HG03571 (cell line): ENCODE data around the gene P2RY11.

Experiments
- ATAC-seq: cut with Tn5 transposase; IDR thresholded peaks from one replicate; pipeline ENCODE4 v1.9.1; 2021; ENCODE audit not compliant: unreplicated experiment

Gene P2RY11, protein sequence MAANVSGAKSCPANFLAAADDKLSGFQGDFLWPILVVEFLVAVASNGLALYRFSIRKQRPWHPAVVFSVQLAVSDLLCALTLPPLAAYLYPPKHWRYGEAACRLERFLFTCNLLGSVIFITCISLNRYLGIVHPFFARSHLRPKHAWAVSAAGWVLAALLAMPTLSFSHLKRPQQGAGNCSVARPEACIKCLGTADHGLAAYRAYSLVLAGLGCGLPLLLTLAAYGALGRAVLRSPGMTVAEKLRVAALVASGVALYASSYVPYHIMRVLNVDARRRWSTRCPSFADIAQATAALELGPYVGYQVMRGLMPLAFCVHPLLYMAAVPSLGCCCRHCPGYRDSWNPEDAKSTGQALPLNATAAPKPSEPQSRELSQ

DNA sequence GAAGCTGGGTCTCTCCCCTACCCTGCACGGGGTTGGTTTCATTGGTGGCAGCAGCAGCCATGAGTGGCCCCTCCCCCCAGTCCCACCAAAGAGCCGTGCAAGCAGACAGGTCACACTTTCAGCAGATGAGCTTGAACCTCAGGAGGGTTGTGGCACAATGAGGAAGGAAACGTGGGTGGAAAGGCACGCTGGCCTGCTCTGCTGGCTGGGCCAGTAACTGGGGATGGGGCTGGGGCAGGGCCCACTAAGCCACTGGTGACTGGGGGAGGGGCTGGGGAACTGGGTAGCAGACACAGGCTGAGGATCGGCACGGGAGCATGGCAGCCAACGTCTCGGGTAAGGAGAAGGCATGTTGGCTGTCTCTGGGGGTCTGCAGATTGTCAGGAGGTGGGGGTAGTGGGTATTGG lies at the start of gene P2RY11:
Gene P2RY11, plus strand, starts transcription at position 289 of the 407 bp plus-strand sequence. Its CDS starts 29 bp downstream, at position 318.
- ATAC-seq: no peak

DNA sequence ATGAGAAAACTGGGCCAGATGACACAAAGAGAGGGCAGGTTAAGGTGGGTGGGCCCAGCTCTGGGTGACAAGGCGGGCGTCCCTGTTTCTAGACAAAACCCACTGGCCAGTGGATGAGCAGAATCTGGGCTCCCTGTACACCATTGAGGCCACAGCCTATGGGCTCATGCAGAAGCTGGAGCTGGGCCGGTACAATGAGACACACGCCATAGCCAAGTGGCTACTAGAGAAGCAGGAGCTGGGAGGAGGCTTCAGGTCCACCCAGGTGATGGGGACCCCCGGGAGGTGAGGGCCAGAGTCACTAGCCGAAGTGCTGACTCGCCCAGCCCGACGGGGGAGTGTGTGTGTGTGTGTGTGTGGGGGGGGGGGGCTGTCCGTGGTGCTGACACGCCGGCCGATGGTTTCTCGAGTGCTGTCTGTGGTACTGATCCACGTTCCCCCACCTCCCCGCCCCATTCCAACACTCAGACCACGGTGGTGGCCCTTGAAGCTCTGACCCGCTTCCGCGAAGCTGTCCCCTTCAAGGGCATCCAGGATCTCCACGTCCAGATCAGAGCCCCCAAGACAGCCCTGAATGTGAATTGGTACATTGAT lies 49.7 kb upstream of the P2RY11 start:
- no peak for ATAC-seq

DNA sequence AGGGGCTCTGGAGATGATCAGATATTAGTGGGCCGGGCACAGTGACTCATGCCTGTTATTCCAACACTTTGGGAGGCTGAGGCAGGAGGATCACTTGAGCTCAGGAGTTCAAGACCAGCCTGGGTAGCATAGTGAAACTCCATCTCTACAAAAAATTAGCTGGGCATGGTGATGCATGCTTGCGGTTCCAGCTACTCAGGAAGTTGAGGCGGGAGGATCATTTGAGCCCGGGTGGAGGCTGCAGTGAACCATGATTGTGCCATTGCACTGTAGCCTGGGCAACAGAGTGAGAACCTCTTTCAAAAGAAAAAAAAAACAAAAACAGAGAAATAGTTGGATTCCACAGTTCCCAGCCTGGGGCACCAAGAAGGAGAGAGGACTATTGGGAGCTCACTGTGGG lies 43.3 kb upstream of the P2RY11 start:
- ATAC-seq: no peak

DNA sequence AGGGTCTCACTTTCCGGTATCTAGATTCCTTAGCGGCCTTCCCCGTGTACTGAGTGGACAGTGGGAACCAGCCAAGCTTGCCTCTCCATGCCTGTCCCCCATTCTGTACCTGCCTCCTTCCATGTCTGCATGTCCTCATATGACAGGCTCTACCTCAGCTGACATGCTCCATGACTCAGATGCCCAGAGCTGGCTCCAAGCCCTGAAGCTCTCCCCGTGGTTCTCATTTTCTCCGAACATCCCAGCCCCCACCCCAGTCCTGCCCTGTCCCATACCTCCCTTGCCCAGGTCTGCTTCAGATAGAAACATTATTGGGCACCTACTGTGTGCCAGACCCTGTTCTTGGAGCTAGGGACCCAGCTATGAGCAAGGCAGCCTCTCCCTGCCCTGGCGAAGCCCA lies 42.4 kb upstream of the P2RY11 start:
- no peak for ATAC-seq

DNA sequence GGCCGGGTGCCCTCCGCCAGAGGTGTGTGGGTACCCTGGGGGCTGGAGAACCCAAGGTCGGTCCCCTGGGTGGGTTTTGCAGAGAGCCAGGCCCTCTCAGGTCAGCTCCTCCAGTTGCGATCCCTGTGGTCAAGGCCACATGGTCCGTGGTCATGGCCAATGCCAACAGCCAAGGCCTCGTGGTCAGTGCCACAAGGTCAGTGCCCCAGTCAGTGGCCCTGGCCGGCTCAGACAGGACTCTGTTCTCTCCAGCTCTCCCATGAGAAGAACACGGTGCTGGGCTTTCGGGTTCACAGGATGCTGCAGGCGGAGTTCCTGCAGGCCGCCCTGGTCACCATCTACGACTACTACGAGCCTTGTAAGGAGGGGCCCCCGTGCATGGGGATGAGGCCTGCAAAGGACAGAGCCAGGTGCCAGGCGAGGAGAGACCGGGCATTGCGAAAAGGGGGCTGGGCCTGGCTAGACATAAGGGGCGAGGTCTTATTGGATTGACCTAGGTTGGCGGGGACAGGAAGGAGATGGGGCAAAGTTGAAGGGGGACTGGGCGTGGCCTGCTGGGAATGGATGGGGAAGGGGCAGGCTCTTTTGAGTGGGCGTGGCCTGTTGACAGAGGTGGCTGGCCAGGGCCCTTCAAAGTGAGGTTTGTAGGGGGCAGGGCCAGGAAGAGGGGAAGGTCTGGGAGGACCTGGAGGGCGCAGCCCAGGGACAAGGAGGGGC lies 40.6 kb upstream of the P2RY11 start:
- ATAC-seq: no peak

DNA sequence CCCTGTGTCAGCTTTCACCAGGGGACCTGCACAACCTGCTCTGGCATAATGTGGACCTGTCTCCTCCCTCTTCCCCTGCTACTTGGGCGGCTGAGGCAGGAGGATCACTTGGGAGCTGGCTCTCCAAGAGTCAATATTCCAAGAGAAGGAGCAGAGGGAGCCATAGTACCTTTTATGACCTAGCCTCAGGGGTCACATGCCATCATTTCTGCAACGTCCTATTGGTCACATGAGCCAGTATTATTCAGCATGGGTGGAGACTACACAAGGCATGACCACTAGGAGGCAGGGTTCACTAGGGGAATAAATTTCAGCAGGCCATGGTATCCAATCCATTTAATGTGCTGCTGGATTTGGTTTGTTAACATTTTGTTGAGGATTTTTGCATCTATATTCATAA lies 37.3 kb upstream of the P2RY11 start:
- ATAC-seq: no peak

DNA sequence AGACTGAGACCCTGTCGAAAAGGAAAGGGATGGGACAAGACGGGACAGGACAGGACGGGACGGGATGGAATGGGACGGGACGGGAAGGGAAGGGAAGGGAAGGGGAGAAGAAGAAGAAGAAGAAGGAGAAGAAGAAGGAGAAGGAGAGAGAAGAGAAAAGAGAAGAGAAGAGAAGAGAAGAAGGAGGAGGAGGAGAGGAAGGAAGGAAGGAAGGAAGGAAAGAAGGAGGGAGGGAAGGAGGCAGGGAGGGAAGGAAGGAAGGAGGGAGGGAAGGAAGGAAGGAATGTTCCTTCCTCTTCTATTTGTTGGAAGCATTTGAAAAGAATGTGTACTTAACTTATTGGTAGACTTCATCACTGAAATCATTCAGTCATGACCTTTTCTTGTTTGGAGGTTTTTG lies 35.0 kb upstream of the P2RY11 start:
- no peak for ATAC-seq

DNA sequence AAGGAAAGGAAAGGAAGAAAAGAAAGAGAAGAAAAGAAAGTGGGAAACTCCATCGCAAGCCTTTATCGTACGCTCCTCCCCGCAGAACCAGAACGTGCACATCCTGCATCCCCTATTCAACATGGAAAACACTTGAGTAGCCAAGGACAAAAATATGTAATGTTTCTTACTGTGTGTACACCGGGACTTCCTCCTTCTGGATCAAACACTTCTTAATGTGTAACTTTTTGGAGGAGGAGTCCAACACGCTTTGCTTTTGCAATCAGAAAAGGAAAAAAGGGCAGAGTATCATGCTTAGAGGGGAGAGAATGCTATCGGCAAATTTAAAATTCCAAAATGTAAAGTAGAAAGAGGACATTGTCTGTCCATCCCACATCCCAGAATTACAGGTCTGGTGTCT lies 33.2 kb upstream of the P2RY11 start:
- no peak for ATAC-seq

DNA sequence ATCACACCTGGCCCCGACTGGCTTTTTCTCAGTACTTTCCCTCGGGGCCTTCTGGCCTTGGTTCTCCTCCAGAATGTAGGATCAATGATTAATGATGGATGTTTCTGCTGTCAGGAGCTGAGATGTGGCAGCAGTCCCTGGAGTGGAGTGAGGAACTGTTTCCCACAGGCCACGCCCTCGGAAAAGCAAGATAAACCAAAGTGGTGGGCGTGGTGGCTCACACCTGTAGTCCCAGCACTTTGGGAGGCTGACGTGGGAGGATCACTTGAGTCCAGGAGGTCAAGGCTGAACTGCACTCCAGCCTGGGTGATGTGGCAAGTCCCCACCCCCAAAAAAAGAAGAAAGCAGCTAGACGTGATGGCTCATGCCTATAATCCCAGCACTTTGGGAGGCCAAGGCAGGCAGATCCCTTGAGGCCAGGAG lies 32.5 kb upstream of the P2RY11 start:
- no peak for ATAC-seq

DNA sequence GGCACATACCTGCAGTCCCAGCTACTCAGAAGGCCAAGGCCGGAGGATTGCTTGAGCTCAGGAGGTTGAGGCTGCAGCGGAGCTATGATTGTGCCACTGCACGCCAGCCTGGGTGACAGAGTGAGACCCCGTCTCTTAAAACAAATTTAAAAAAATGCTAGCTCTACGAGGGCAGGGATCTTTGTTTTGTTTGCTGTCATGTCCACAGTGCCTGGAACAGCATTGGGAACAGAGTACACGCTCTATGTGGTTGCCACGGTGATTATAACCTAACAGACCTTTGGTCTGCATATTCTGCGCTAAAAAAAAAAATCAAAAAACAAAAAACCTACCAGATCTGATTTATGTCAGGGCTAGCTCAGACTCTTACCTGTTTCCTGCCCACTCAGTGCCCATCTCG lies 27.6 kb upstream of the P2RY11 start:
- ATAC-seq: no peak

DNA sequence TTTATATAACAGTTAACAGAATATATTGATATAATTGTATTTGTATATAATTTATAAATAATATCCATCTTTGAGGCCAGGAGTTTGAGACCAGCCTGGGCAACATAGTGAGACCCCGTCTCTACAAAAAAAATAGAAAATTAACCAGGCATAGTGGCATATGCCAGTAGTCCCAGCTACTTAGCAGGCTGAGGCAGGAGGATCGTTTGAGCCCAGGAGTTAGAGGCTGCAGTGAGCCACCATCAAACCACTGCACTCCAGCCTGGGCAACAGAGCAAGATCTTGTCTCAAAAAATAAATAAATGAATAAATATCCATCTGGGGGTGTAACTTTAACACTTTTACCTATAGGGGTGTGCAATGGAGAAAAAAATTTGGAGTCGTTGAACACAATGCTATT lies 26.7 kb upstream of the P2RY11 start:
- no peak for ATAC-seq

DNA sequence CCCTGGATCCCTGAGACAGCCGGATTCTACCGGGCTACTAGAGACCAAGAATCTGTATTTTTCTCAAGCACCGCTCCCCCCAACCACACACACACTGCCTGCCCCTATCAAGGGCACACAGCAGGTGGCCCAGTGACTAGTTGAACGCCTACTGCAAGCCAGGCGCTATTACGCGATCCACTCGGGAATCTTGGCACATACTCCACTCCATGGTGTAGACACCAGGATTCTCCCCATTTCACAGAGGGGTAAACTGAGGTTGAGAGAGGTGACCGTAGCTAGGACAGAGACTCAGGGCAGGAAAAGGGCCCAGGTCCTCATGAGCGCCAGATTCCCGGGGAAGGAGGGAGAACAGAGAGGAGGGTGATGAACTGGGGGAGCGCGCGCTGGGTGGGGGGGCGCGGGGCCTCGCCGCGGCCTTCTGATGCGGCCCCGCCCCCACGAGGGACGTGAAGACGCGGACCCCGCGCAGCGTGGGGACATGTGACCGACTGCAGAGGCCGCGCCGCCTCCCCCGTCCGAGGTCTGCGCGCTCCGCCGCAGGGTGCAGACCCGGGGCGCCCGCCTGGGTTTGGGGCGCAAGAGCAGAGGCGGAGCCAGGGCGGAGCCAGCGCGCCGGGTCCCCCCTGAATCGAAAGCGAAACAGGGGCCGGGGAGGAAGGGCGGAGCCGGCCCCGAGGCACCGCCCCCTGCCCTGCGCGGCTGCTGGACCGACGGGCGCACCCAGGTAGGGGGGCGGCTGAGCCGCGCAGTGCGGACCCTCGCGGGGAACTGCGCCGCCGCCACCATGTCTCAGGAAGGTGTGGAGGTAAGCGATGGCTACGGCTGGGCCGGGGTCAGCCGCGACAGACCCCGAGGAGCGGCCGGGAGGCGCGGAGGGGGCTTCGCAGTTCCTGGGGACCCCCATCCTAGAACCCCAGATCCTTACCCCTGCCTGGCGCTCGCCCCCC lies 25.6 kb upstream of the P2RY11 start, which contains the start of gene SHFL:
Gene SHFL, plus strand, starts transcription at position 677 of the 950 bp plus-strand sequence. Its CDS starts 111 bp downstream, at position 788.
- peak; percentile 61 for ATAC-seq

DNA sequence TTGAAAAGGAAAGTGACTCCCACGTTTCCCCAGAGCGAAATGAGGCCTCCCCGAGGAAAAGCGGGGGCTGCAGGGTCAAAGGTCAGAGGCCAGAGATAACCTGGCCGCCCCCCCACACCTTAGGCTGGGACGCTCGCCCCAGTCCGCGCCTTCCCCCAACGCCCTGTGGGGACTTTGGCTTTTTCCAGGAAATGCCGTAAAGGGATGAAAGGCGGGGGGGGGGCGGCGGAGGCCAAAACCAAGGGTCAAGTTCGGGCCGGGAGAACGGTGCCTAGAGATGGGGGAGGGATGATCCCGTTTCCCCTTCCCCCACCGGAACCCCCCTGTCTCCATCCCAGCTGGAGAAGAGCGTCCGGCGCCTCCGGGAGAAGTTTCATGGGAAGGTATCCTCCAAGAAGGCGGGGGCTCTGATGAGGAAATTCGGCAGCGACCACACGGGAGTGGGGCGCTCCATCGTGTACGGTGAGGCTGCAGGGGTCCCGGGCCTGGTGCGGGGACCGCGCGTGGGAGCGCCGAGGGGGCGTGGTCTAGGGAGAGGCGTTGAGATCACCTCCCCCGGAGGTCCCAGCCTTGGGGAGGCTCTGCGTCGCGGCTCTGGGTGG lies 24.8 kb upstream of the P2RY11 start:
- no peak for ATAC-seq

DNA sequence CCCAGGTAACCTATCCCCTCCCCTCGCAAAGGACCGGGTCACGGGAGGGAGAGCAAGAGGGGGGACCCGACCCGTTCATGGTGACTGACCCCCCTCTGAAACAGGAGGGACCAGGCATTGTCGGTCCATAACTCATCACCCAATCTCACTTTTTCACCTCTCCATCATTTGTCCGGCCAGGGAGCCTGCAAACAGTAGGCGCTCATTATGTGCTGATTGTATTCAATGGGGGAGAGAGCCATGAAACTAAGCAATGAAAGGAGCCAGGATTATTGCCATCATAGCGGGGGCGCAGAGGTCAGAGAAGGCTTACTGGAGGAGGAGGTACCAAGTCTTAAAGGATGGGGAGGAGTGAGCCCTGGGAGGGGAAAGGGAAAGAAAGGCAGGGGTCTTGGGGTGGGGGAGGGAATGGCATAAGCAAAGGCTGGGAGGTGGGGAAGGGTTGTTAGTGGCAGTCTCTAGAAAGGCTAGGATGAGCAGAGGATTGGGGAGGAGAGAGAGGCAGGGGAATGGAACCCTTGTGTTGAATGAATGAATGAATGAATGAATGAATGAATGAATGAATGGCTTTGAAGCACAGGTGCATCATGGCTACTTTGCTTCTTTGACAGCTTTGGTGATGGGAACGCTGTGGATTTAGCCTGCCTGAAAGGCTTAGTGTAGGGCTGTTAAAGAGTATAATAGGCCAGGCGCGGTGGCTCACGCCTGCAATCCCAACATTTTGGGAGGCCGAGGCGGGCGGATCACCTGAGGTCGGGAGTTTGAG lies 24.0 kb upstream of the P2RY11 start:
- no peak for ATAC-seq

DNA sequence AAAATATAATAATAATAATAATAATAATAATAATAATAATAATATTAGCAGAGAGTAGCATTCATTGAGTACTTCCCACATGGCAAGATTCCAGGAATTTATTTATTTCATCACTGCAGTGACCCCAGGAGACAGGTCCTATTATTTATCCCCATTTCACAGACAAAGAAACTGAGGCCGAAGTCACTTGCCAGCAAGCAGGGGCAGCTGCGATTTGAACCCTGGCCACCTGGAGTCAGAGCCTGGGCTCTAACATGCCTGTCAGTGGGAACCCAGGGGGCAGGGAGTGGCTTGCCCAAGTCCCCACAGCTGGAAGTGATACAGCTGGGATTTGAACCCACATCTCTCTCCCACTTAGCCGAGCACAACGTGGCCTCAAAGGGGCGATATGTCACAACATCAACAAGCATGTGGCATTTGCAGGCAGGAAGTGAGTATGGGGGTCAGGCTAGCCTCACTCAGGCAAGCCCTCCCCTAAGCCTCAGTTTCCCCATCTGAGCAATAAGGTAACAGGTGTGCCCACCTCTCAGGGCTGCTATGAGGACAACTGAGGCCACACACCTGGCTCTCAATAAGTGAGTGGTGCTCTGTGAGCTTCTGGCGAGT lies 22.4 kb upstream of the P2RY11 start:
- no peak for ATAC-seq

DNA sequence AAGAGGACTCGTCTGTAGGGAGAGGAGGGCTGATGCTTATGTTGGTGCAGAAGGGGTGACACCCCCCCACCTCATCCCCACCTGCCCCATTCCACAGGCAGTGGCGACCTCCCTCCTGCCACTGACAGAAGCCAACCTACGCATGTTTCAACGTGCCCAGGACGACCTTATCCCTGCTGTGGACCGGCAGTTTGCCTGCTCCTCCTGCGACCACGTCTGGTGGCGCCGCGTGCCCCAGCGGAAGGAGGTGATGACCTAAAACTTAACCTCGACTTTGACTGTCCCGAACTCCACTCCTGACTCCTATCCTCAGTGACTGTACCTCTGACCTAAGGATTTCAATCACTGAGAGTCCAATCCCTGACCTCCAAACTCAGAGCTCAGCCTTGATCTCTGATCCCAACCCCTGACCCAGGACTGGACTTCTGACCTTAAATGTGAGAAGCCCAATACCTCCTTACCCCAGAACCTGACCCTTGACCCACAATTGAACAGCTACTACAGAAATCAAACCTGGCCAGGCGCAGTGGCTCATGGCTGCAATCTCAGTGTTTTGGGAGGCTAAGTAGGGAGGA lies 21.6 kb upstream of the P2RY11 start:
- ATAC-seq: no peak

DNA sequence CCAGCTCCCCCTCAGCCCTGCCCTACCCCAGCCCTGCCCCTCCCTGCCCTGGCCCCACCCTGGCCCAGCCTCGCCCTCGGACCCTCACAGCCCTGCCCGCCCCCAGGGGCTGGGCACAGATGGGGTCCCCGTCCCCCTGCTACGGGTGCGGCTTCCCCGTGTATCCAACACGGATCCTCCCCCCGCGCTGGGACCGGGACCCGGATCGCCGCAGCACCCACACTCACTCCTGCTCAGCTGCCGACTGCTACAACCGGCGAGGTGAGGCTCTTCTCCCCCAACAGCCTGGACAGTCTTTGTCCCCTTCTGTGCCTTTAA lies 20.2 kb upstream of the P2RY11 start:
- no peak for ATAC-seq

DNA sequence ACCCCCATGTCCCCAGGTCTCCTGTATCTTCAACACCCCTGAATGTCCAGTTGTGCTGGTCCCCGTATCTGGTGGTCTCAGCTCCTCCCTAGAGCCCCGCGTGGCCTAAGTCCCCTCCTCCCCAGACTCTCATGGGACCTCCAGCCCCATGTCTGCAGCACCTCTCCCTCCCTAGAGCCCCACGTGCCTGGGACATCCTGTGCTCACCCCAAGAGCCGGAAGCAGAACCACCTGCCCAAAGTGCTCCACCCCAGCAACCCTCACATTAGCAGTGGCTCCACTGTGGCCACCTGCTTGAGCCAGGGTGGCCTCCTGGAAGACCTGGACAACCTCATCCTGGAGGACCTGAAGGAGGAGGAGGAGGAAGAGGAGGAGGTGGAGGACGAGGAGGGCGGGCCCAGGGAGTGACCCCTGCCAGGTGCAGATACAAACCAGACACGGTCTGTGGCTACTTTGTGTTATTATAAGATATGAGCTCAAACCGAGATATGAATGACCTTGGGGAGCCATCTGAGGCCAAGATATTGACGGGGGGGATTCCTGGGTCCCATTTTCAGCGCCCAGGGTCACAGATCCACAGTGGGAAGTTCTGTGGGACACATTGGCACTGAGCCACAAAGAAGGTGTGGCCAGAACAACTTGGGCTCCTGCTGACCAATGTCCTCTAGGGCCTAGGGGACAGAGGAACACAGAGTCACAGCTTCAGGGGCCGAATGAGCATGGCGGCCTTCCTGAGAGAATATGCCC lies 19.4 kb upstream of the P2RY11 start:
- no peak for ATAC-seq
